Measurements from ENCODE around the gene CSRNP3.

Gene CSRNP3

DNA sequence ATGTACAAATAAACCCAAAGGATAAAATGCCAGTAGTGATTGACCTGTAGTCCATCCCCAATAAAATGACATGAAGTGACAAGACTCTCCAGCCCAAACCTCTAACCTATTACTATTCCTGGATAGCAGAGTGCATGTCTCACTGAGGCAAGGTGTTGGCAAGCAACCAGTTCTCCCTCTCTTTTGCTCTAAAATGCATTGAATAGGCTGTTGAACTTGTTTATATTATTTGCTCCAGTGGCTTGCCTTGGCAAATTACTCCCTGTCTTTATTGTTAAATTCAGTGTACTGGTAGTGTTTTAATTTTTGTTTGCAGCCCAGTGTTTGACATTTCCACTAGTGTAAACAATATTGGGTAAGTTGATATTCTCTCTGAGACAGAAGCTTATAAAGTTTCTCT is 70.5 kb downstream of the CSRNP3 start:
- no peak for DNase-seq (ENCODE audit: low read depth in 2 of 2)

DNA sequence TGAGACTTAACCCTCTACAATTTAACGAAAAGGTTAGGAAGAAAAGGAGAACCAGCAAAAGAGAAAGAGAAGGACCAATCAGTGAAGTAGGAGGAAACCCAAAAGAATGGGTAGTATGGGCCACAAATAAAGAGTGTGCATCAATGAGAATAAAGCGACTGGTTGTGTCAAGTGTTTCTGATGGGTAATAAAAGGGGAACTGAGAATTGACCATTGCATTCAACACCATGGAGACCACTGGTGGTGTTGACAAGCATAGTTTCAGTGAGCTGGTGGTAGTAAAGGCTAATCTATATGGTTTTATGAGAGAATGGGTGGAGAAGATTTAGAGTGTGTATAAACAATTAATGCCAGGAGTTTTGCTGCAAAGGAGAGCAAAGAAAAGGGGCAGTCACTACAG is 75.4 kb downstream of the CSRNP3 start:
- DNase-seq (ENCODE audit: low read depth in 2 of 2): no peak

DNA sequence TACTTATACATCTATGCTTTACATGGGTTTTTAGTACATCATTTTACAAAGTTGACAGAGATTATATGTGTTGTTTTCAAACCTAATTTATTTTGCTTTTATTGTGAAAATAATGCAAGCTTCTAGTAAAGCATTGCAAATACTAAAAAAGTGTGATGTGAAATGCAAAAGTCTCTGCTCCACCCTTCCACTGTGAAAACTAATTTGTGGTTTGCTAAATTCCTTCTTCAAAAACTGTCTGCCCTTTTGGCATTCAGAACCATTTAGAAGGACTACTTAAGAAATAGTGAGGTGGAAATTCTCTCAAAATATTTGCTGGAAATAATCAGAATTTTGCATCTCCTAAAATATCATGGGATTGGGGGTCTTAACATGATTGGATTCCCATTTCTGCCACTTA is 78.4 kb downstream of the CSRNP3 start:
- DNase-seq (ENCODE audit: low read depth in 2 of 2): no peak

DNA sequence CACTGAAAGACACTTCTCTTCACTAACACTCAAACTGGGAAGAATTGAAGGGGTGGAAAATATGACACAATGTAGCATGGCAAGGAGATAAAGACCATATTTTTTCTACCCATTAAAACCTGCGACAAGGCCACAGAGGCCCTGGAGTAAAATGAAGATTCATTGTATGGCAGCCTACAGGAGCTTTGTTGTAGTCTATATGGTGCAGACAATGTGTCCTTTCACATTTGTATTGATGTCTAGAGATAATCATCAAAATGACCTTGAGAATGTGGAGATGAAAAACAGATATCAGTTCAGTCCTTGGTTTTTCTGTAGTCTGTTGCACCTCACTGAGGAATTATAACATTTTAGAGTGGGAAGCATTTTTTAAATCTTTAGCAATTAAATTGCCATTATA is 80.1 kb downstream of the CSRNP3 start:
- DNase-seq (ENCODE audit: low read depth in 2 of 2): no peak

DNA sequence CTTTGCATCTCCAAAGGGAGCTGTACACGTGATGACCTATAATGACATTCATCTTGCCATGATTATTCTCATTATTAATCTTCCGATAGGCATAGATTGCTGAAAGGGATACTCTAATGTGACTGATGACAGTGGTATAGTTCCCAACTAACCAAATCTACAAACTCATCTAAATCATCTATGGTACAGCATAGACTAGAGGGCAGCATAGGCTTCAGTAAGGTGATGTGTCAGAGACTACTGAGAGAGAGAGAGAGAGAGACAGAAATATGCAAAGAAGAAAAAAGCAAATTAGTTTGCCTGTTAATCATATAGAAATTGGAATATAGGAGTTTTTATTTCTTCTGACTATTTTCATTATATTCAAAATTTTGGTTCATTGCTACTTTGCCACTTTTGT is 89.3 kb downstream of the CSRNP3 start:
- DNase-seq (ENCODE audit: low read depth in 2 of 2): no peak

DNA sequence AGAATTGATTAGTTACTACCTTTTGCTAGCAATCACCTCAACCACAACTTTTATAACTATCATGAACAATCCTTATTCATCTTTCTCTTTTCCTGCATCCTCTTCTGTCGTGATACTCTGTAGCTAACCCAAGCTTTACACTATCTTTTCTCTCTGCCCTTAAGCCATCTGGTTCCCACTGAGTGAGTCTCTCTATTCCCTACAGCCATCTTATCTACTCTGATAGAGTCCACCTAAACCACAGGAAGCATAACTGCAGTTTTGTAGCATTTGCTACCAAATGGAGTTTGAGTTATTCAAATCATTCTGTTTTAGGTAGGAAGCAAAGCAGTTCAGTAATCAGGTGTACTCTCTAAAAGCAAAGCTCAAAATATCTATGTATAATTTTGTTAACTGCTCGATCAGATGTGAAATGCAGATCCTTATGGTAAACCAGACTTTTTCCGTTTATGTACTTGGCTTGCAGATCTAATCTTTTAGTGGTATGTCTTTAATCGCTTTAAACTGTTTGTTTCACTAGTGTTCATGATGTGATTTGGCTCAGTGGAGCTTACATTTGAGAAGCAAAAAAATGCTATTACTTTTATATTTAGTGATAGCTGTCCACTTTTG is 91.0 kb downstream of the CSRNP3 start:
- DNase-seq (ENCODE audit: low read depth in 2 of 2): no peak

DNA sequence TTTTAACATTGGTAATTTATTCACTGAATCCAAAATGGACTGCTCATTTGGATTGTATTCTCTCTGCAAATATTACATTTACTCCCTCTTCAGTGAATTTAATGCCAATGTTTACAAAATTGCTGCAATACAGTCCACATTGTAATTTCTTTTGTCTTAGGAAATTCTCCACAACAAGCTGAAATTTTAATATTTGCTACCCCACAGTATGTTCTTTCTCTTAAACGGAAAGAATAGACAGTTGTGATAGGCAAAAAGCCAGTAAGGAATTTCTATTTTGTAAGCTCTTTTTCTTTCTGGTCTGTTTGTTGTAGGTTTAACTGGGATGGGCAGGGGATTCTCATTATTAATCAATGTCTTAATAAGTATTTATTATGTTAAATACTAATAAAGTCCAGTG is 92.0 kb downstream of the CSRNP3 start:
- no peak for DNase-seq (ENCODE audit: low read depth in 2 of 2)

DNA sequence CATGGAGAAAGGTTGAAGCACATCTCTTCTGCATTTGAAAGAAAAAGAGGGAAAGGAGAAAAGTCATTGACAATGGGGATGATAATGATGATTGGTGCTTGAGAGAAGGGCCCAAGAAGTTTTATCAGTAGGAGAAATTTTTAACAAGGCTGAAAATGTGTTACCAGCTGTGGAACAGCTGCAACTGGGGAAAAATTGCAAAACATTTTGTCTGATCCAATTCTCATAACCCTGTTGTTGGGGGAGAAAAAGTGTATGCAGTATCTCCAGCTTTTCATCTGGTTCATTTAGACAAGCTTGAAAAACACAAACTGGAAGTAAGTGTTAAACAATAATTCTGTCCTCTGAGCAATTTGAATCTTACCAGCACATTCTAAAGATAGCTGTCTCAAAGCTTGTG is 92.7 kb downstream of the CSRNP3 start:
- DNase-seq (ENCODE audit: low read depth in 2 of 2): no peak

DNA sequence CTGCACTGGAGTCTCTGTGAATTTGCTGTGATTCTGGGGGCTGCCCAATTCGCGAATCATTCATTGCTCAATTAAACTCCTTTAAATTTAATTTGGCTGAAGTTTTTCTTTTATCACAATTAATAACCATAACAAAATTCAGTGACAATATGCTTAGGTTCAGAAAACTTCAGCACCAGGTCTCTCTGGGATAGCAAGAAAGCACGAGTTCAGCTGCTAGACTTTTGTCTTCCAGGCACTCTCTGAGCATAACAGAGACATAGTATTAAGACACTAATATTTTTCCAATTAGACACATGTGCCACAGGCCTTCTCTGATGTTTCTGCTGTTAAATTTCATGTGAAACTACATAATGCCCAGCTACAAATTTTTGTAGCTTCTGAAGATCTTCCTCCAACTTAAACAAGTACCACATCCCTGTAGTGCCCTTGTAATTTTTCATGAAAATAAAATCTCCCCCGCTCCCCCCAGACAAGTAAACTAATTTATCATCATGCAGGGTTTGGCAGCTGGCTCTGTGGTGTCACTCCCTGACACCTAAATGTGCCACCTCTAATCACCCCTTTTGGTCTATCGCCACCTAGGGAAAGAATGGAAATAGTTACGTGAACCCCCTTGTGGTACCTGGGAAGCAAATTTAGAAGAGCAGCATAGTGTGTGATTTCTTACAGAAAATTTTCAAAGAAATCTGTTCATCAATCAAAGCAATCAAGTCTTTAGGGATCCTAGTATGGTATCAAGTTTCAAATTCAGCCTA is 94.1 kb downstream of the CSRNP3 start:
- no peak for DNase-seq (ENCODE audit: low read depth in 2 of 2)

DNA sequence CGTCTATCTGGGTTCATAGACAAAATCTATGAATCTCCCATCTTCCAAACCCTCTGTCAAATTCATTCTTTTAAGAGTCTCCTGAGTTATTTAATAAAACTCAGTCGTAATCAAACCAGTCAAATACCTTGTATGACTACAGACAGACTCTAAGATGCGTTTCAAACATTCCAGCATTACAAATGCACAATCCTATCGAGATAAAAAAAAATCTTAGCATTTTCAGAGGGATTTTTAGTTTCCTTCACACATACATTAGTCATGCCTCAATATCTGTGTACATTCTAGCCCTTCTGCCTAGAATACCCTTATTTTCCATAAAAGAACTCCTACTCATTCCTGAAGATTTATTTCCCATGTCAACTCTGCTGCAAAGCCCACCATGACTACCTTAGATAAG is 96.5 kb downstream of the CSRNP3 start:
- DNase-seq (ENCODE audit: low read depth in 2 of 2): no peak

DNA sequence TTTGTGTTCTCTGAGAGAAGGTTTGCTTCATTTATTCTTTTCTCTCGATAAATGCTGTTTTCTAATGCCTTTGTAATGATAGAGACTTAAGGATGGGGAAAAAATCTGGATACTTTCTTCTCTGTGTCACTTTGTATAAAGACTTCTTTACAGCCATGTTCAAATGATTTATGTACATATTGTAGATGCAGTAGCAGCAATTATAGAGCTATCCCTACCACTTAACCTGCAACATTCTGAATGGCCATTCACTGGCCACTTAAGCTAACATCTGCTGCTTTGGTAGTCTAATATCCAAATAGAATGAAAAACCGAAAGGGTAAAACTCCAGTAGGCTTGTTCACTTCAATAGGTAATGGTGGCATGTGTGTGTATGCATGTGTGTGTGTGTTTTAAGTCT is 97.8 kb downstream of the CSRNP3 start:
- DNase-seq (ENCODE audit: low read depth in 2 of 2): no peak

DNA sequence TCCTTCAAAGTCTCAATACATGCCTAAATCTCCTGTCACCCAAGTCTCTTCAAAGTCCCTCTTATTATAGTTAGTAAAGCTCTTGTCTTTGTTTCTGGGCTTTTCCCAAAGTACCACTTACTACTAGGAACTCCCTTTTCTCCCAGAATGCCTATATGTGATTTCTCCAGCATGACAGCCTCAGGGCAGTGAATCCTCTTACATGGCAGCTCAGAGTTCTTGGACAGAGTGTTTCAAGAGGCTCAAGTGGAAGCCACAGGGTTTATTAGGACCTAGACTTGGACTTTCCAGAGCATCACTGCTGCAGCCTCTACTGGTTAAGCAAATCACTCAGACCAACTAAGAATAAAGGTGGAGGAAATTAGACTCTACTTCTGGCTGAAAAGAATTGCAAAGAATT is 98.9 kb downstream of the CSRNP3 start:
- DNase-seq (ENCODE audit: low read depth in 2 of 2): no peak

DNA sequence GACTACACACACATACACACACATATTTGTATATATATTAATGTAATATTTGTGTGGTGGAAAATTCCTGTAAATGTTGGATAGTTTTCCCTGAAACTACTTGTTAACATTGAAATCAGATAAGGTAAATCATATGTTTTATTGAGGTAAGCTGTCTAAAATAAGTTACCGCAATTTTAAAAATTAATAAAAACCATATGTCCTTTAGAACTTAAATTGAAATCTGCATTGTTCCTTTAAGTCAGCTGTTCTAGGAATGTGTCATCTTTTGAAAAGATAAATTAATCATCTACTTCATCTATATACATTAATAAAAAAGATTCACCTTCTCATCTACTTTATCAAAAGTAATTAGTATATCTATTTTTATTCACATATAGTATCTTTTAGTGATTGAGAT is 102.0 kb downstream of the CSRNP3 start:
- DNase-seq (ENCODE audit: low read depth in 2 of 2): no peak

DNA sequence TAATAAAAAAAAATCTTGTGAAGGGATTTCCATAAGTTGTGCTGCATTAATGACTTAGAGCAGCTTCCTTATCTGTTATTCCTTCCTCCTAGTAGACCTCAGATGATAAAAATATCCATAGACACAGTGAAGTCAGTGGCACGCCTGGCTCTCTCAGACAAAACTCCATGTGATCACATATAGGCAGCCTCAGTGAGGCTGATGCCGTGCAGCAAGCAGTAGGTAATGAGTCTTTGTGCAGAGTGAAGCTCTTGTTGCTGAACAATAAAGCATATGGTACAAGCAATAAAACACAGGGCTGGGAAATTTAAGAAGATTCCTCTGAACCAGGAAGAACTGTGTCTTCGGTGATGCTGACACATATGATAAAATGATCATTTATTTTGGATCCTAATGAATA is 102.7 kb downstream of the CSRNP3 start:
- no peak for DNase-seq (ENCODE audit: low read depth in 2 of 2)

DNA sequence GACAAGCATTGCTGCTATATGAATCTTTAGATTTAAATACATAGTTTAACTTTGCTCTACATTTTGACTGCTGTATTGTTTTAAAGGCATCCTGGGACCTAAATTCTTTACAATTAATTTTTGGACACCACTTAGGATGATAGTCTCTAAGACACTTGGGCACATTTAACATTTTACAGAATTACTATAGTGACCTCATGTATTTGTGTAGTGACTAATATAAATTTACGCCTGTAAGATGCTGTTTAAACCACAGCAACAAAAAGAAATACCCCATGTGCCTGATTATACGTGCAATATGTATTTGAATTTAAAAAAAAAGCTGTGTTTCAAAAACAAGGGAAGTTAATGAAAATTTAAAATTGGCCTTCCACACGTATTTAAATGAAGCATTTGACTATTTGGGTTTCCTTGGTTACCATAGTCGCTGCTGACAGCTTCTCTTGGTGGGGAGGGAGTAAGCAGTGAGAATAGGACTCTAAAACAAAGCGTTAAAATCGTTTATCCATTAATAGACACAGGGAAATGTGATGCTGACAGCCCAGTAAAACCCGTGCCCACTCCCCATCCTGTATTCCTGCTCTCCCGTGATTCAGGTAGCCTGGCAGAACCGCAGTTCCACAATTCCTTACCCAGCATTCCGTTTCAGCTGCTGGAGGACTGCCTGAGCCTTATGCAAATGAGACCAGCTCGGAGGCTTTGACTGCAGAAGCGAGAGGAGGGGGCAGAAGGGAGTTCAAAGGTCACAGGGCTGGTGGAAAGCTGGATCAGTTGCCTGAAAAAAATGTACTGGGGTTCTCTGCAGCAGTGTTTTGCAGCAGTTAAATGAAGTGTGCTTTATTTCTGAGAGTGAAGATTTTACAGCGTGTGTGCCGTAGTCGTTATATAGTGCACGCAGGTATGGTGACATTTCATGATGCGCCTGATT is 104.3 kb downstream of the CSRNP3 start:
- no peak for DNase-seq (ENCODE audit: low read depth in 2 of 2)

DNA sequence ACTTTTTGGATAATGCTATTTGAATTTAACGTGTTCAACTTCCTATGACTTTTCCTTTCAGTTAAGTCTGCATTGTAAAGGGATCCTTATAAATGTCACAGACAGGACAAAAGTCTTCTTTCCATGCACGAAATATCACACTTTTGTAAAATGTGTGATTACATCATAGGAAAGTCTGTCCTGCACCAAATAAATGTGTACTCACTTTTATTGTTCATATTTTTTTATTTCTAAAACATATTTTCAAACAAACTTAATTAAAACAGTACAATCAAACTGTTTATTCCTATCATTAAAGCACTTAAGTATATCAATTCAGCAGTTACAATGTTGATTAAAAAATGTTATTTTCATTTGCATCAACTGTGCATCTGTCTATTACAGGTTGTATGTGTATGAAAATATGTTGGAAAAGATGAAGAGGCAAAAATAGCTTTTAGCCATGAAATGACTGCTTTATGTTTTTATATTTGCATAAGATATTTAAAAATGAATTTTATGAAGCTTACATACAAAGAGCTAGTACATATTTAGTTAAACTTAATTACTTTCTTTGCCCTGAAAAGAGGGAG is 105.6 kb downstream of the CSRNP3 start:
- DNase-seq (ENCODE audit: low read depth in 2 of 2): no peak

DNA sequence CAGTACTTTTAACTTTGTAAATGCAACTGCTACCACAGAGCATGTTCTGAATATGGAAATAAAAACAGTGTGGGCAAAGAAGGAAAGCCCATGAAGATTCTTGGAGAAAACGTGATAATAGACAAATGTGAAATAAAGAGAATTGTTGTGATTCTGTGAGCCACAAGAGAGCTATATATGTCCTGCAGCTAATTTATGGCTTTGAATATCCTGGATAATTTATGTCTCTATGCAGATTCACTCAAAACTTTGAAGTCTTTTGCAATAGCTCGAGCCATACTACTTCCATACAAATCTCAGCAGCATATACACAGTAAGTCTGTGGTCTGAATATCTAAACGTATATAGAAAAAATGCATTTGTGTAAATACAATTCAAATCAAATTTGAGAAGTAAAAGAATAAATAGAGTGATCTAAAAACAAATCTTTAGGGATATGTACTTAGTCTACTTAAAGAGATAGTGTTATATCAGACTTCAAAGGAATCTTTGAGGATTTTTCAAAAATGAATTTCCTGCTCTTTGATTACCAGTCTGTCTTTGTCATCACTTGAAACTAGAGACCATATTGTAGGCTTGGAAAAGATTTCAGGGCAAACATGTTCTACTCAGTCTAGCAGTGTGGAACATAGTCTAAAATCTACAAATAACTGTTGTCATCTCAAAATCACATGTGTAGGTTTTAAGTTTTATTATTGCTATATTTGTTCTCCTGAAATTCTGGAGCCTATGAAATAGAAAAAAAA is 107.1 kb downstream of the CSRNP3 start:
- DNase-seq (ENCODE audit: low read depth in 2 of 2): no peak

DNA sequence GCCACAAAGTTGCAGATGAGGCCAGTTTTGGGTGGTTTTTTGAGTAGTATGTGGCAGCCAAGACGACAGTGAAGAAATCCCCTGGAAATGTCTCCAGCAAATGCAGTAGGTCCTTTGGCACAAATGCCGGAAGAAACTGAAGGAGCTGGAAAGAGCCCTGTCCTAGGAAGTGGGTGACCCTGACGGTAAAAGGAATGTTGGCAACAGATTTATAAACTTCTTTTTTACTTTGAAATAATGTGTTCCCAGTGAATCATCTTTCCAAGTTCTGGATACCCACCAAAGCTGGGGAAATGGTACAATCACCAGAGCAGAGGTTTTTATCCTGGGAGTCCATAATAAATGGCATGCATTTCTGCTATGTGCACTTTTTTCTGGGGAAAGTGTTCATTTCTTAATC is 112.9 kb downstream of the CSRNP3 start:
- DNase-seq (ENCODE audit: low read depth in 2 of 2): no peak

DNA sequence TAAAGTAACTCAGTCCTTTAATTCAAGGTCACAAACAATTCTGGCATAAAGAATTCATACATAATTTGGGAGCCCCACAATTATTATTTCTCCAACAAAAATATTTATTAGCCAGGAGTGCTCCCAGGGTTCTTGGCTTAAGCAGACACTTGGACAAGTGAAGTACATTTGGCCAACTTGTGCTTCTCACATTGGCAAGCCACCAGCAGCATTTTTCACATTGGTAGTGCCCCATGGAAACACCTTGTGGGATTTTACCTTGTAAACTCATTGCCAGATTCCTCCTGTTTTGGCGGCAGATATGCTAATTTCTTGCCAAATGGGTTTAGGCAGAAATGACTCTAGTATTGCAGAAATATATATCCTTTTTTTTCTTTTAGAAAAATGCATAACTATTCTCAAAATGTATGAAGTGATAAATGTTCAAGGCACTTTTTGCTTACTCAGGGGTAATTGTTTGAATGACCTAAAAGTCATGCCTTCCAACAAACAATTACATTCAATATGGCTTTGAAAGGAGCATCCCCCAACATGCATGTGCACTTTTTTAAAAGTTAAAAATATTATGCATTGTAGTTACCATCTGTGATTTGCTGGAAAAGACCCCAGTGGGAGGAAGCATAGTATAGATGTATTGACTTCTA is 113.5 kb downstream of the CSRNP3 start:
- DNase-seq (ENCODE audit: low read depth in 2 of 2): no peak

DNA sequence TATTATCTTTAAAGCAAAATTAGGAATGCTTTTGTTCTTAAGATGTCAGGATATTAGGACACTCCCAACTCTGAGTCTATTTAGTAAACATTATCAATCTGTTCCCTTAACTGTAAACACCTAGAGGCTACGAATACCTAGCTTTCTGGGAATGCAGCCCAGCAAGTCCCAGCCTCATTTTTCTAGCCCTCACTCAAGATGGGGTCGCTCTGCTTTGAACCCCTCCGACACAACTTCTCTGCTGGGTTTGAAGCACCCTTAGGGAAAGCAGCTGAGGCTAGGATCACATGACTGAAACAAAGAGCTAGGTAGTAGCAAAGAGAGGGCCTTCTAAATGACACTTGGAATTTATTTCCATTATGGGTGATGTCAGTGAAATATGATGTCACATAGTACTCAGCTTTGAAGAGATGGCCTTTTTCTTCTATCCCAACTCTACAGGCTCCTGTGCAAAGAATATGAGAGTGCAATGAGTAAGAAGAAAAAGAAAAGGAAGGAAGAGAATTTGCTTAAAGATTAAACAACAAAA is 114.7 kb downstream of the CSRNP3 start:
- DNase-seq (ENCODE audit: low read depth in 2 of 2): no peak

DNA sequence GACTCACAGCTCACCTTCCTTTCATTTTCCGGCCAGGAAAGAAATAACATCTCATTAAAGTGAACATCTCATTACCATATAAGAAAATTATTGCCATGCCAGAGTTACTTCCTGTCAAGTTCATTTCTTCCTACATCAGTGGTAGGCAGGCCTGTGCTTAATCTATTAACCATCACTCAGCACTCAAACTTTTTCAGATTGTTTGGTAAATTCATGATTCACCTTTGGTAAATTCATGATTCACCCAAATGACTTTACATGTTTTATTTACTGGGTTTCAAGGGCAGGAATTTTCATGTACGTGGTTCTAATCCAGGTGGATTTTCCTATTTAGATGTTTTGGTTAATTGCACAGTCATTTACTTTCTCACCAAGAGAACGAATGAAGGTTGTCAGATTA is 116.5 kb downstream of the CSRNP3 start:
- no peak for DNase-seq (ENCODE audit: low read depth in 2 of 2)
